GM23338 (cell line): ENCODE measurements around the gene MYO18A. TPM values are rescaled to one million over a fixed set of nuclear protein-coding genes. Genes with fewer than 3 reads are reported as not detected.
A peak's percentile ranks its signal among the peaks of the same experiment; 100 is the strongest.

Experiments used
- ATAC-seq: fragments of 200-7000 bp; cut with Tn5 transposase; 3 replicates; pipeline ENCODE4 v1.9.1; 2020
- DNase-seq: peaks from one replicate; pipeline ENCODE4 v3.0.0-alpha.2; 2015; ENCODE audit warnings: low spot score
- H2AFZ ChIP-seq: fragments of 200-600 bp; sonication (generic); 2 replicates; pipeline ENCODE4 v1.8.0; 2016; ENCODE audit warnings: antibody characterized with exemption, mild to moderate bottlenecking, moderate library complexity
- H3F3A ChIP-seq: fragments of 200-600 bp; sonication (generic); replicated peaks from 2 replicates; pipeline ENCODE4 v1.8.0; 2017; ENCODE audit warnings: antibody characterized with exemption, mixed run types, low read depth
- H3K27ac ChIP-seq: fragments of 200-600 bp; sonication (generic); 2 replicates; pipeline ENCODE4 v1.6.1; 2016; ENCODE audit warnings: low read depth
- H3K27me3 ChIP-seq: fragments of 200-600 bp; sonication (generic); 2 replicates; pipeline ENCODE4 v1.8.0; 2016; ENCODE audit warnings: mild to moderate bottlenecking, mixed run types, moderate library complexity; ENCODE audit not compliant: insufficient read depth
- H3K36me3 ChIP-seq: fragments of 200-600 bp; sonication (generic); 2 replicates; pipeline ENCODE4 v1.8.0; 2016; ENCODE audit warnings: mild to moderate bottlenecking; ENCODE audit not compliant: insufficient read depth
- H3K4me1 ChIP-seq: fragments of 200-600 bp; sonication (generic); 2 replicates; pipeline ENCODE4 v1.8.0; 2016; ENCODE audit warnings: mild to moderate bottlenecking, moderate library complexity; ENCODE audit not compliant: insufficient read depth
- H3K4me2 ChIP-seq: fragments of 200-600 bp; sonication (generic); 2 replicates; pipeline ENCODE4 v1.7.1; 2017; ENCODE audit warnings: mixed run types
- H3K4me3 ChIP-seq: fragments of 200-600 bp; sonication (generic); 2 replicates; pipeline ENCODE4 v1.6.1; 2016; ENCODE audit warnings: mixed run types
- H3K79me2 ChIP-seq: fragments of 200-600 bp; sonication (generic); replicated peaks from 2 replicates; pipeline ENCODE4 v1.8.0; 2017; ENCODE audit warnings: mild to moderate bottlenecking; ENCODE audit not compliant: insufficient read depth
- H3K9me2 ChIP-seq: fragments of 200-600 bp; sonication (generic); 2 replicates; pipeline ENCODE4 v1.8.0; 2017; ENCODE audit not compliant: insufficient read depth
- H4K20me1 ChIP-seq: fragments of 200-600 bp; sonication (generic); replicated peaks from 2 replicates; pipeline ENCODE4 v1.8.0; 2017; ENCODE audit warnings: mild to moderate bottlenecking; ENCODE audit not compliant: insufficient read depth
- H3K27ac Mint-ChIP-seq: 2 replicates; pipeline ENCODE4 v1.8.0; 2020; ENCODE audit warnings: inconsistent platforms, mild to moderate bottlenecking, moderate library complexity, mixed read lengths
- H3K27me3 Mint-ChIP-seq: 3 replicates; pipeline ENCODE4 v1.8.0; 2022; ENCODE audit warnings: low read depth, mild to moderate bottlenecking, moderate library complexity, mixed read lengths, inconsistent platforms; ENCODE audit not compliant: insufficient read depth, poor library complexity
- H3K36me3 Mint-ChIP-seq: 3 replicates; pipeline ENCODE4 v1.8.0; 2021; ENCODE audit warnings: low read depth, mild to moderate bottlenecking, inconsistent platforms, moderate library complexity, mixed read lengths
- H3K4me1 Mint-ChIP-seq: 3 replicates; pipeline ENCODE4 v1.8.0; 2020; ENCODE audit warnings: mild to moderate bottlenecking, inconsistent platforms, mixed read lengths
- H3K4me3 Mint-ChIP-seq: 3 replicates; pipeline ENCODE4 v1.8.0; 2021; ENCODE audit warnings: moderate library complexity, mild to moderate bottlenecking, inconsistent platforms, mixed read lengths
- H3K9me3 Mint-ChIP-seq: 3 replicates; pipeline ENCODE4 v1.8.0; 2020; ENCODE audit warnings: moderate library complexity, mild to moderate bottlenecking, inconsistent platforms, mixed read lengths
- CREB1 ChIP-seq: fragments of 250-450 bp; sonication (Bioruptor Pico); IDR thresholded peaks from 2 replicates; pipeline ENCODE4 v1.5.0; 2020; ENCODE audit warnings: low read depth, mild to moderate bottlenecking, moderate library complexity
- CTCF ChIP-seq, 2 experiments: fragments of 200-600 bp in 1 of 2; sonication (generic) in 1 of 2; conservative IDR thresholded peaks; 2 replicates each; pipeline versions ENCODE4 v1.5.1 to v1.6.1; 2016 to 2017; ENCODE audit warnings: antibody characterized with exemption in 2 of 2, low read depth in 2 of 2, mild to moderate bottlenecking in 2 of 2, moderate library complexity in 1 of 2
- EZH2 ChIP-seq: fragments of 200-600 bp; sonication (generic); IDR thresholded peaks from one replicate; pipeline ENCODE4 v1.8.0; 2017; ENCODE audit warnings: antibody characterized with exemption, mild to moderate bottlenecking, low read depth; ENCODE audit not compliant: unreplicated experiment
- EZH2phosphoT487 ChIP-seq: fragments of 200-600 bp; sonication (generic); IDR thresholded peaks from one replicate; pipeline ENCODE4 v1.8.1; 2018; ENCODE audit warnings: antibody characterized with exemption; ENCODE audit not compliant: unreplicated experiment
- JUNB ChIP-seq: IDR thresholded peaks from one replicate; pipeline ENCODE4 v1.6.1; 2016; ENCODE audit warnings: antibody characterized with exemption; ENCODE audit not compliant: unreplicated experiment
- NANOG ChIP-seq: IDR thresholded peaks from 2 replicates; pipeline ENCODE4 v1.6.1; 2016; ENCODE audit warnings: antibody characterized with exemption, borderline replicate concordance
- POLR2AphosphoS5 ChIP-seq: IDR thresholded peaks from 2 replicates; pipeline ENCODE4 v1.6.1; 2016; ENCODE audit warnings: antibody characterized with exemption, low read depth
- REST ChIP-seq: IDR thresholded peaks from one replicate; pipeline ENCODE4 v1.6.1; 2018; ENCODE audit warnings: antibody characterized with exemption; ENCODE audit not compliant: unreplicated experiment
- STAT1 ChIP-seq: IDR thresholded peaks from one replicate; pipeline ENCODE4 v1.6.1; 2016; ENCODE audit warnings: antibody characterized with exemption; ENCODE audit not compliant: unreplicated experiment
- ZNF114 ChIP-seq: fragments of 250-450 bp; sonication (Bioruptor Pico); IDR thresholded peaks from 2 replicates; pipeline ENCODE4 v1.5.0; 2020; ENCODE audit warnings: mild to moderate bottlenecking, moderate library complexity
- ZNF331 ChIP-seq: fragments of 250-450 bp; sonication (Bioruptor Pico); IDR thresholded peaks from 2 replicates; pipeline ENCODE4 v1.5.0; 2020; ENCODE audit warnings: low read depth, mild to moderate bottlenecking, moderate library complexity
- polyA plus RNA-seq: library from polyadenylated mRNA; unstranded; fragments of >200 nt; fragmentation: Nextera tagmentation; extraction: Ambion mirVana; gene quantifications from 2 replicates; pipeline ENCODE4 v1.2.1, GENCODE V29; 2016
- total RNA-seq: library from RNA; depleted of rRNA; stranded (reverse); fragments of >200 nt; shearing (Covaris generic); gene quantifications from 2 replicates; pipeline ENCODE4 v1.2.3, GENCODE V29; 2014
- TF ChIP-seq, protein P1 (sequence below): IDR thresholded peaks from 2 replicates; pipeline ENCODE4 v1.6.1; 2016; ENCODE audit warnings: antibody characterized with exemption

Gene MYO18A
- total and polyA plus RNA-seq, 2 experiments from 2014 or later, result 18.3 to 37.5 TPM

DNA sequence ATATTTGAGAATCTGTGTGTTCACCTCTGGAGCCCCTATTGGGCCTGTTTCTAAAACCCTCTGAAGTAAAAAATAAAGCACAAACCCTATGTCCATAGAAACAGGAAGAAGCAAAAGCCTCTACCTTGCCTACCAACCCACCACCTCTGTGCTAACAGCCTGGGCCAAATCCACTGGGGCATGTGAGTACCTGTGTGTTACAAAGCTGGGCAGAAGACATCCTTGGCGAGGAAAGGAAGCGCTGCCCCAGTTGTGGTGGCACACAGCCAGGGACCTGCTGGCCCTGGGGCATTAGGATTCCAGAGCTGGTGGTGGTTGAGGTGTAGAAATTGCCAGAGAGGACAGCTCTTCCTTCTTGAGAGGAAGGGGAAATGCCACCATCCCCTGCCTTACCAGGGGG, 30.0 kb downstream of the MYO18A start (continued):
- no peak for TF ChIP-seq REST
- TF ChIP-seq NANOG, result no peak
- no peak for TF ChIP-seq JUNB
- no peak for TF ChIP-seq ZNF114 (CRISPR knock-in tag)
- TF ChIP-seq CREB1 (CRISPR knock-in tag), result no peak

DNA sequence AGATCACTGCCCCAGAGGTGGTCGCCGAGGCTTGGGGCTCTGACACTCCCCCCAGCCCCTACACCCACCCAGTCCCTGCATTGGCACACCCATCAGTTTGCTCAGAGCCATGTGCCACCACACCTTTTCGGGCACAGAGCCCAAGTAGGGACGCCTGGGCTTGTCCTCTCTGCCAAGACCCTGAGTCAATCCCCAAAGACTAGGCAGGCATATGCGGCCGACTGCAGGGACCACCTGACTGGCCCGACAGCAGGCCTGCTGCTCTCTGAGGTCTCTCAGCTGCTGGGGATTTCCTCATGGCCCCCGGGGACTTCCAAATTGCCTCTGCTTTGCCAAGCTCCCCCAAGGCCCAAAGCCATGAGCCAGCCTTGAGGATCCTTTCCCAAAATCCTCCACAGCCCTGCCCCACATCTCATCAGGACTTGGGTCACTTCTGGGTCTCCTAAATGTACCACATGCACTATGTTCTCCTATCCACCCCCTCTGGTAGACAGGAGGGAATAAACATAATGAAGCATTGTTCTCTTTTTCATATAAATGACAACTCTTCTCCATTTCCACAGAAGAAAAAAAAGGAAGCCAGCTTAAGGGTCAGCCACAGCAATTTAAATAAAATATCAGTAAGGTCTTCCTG, 30.6 kb downstream of the MYO18A start:
- Mint-ChIP-seq H3K27ac (peak overlapping the region; percentile 82), H3K4me3 (peak overlapping the region; percentile 71; the same call in 2 of the 3 replicates)
- H3F3A ChIP-seq, result peaks cover 5% of the 10 kb centered on the region
- TF ChIP-seq EZH2 (no peak), CTCF (conservative IDR thresholded peaks at IDR 0.05; ENCODE audit: low read depth in 2 of 2) (no peak), POLR2AphosphoS5 (no peak), CREB1 (CRISPR knock-in tag) (no peak), NANOG (no peak), REST (no peak), EZH2phosphoT487 (no peak), STAT1 (no peak), ZNF331 (CRISPR knock-in tag) (no peak), ZNF114 (CRISPR knock-in tag) (no peak), JUNB (no peak)
- TF ChIP-seq, protein P1, sequence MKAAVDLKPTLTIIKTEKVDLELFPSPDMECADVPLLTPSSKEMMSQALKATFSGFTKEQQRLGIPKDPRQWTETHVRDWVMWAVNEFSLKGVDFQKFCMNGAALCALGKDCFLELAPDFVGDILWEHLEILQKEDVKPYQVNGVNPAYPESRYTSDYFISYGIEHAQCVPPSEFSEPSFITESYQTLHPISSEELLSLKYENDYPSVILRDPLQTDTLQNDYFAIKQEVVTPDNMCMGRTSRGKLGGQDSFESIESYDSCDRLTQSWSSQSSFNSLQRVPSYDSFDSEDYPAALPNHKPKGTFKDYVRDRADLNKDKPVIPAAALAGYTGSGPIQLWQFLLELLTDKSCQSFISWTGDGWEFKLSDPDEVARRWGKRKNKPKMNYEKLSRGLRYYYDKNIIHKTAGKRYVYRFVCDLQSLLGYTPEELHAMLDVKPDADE, result no peak

More for the DNA sequence above, 30.6 kb downstream of the MYO18A start:
- Mint-ChIP-seq H3K9me3 (no peaks in the 10 kb centered on the region), H3K36me3 (no peaks in the 10 kb centered on the region; the same call in 2 of the 3 replicates), H3K27me3 (peaks cover 6% of the 10 kb centered on the region), H3K4me1 (peaks cover 44% of the 10 kb centered on the region)
- peak overlapping the region; percentile 24; the same call in 1 of the 2 replicates for H3K27ac ChIP-seq
- H4K20me1 ChIP-seq, result peaks cover 6% of the 10 kb centered on the region; the same call in 1 of the 2 replicates
- no peak for ATAC-seq
- H3K4me3 ChIP-seq, result peak overlapping the region; percentile 57
- DNase-seq, result no peak
- no peaks in the 10 kb centered on the region for H3K27me3 ChIP-seq
- peaks cover 23% of the 10 kb centered on the region for H3K4me1 ChIP-seq
- no peaks in the 10 kb centered on the region for H3K9me2 ChIP-seq
- H3K4me2 ChIP-seq, result peak overlapping the region; percentile 80
- peaks cover 7% of the 10 kb centered on the region for H3K79me2 ChIP-seq
- peak overlapping the region; percentile 90 for H2AFZ ChIP-seq
- no peaks in the 10 kb centered on the region; the same call in 1 of the 2 replicates for H3K36me3 ChIP-seq
